ENCODE results near the gene ECSCR.
"Not testable (repeated sequence)": the region's sequence is repeated elsewhere in the genome, so short reads cannot be mapped to it uniquely, and the experiment has no call there.

The ECSCR gene

GRCh38 chr5:139410121-139410992 is 52.2 kb downstream of the ECSCR start:
- no peak for DNase-seq

- DNase-seq = not testable (repeated sequence)
Measured at GRCh38 chr5:139409116-139409515, 53.4 kb downstream of the ECSCR start.

- no peak for DNase-seq
Measured at GRCh38 chr5:139408191-139408590, 54.4 kb downstream of the ECSCR start.

GRCh38 chr5:139407517-139407916 is 55.0 kb downstream of the ECSCR start:
- peak; percentile 25 for DNase-seq

GRCh38 chr5:139406963-139407362 is 55.6 kb downstream of the ECSCR start:
- DNase-seq = no peak

GRCh38 chr5:139404484-139404840 is 58.1 kb downstream of the ECSCR start:
- DNase-seq = no peak

GRCh38 chr5:139403787-139404483 is 58.6 kb downstream of the ECSCR start, which contains the start of gene SPATA24:
Gene SPATA24 (minus strand): TSS chr5:139404089. CDS start chr5:139404060, 29 bp downstream.
- peak; percentile 98 for DNase-seq

DNA sequence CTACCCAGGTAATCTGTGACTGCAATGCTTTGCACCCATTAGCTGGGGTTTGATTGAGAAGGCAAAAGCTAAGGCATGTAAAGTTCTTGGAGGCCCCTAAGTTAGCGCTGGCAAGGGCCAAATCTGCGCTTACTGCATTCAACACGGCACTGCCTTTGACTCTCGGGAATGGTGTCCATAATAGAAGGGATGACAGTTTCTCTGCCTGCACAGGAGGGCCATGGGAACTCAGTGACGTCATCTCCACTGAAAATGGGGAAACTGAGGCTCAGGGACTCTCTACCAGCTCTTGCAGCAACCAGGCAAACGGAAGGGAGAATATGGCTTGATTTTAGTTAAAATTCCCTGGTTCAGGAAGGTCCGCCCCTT is 59.1 kb downstream of the ECSCR start:
- DNase-seq = no peak

DNA sequence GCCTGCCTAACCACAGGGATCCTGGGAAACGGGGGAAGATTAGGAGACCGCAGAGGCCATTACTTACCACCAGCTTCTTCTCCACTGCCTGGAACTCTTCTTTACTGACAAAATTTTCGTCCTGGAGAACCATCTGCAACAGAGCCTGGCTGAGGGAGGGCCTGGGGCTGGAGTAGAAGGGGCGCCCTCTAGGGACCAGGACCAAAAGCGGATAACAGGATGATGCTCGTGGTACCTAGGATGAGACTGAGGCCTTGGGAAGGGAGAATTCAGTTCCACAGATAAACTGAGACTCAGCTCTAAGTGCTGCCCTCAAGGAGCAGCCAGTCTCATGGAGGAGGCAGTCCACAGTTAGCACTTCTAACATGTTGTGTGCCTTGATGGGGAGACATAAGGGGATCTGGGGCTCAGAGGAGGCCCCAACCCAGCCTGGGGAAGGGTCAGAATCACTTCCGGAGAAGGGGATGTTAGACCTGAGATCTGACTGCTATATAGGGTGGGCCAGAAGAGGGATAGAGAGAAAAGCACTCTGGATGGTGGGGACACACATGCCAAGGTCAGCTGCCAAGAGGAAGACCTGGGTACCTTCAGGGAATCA is 59.9 kb downstream of the ECSCR start:
- DNase-seq = peak; percentile 31

DNA sequence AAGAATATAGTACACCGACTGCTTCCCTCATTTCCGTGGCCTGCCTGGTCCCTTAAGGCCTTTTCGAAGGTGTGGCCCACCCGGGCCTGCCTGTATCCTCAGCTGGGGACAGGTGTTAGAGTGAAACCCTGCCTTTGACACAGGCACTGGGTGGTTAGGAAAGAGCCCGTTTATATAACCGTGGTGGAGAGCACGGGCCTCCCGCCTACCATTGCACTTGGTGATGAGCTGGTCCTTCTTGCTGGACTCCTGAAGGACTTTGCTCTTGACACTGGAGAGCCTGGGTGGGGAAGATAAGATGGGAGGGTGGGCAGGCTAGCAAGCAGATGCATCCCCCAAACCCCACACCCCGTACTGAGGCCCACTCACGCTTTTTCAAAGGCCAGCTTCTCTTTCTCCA is 61.0 kb downstream of the ECSCR start:
- no peak for DNase-seq

GRCh38 chr5:139399501-139400121 is 62.9 kb downstream of the ECSCR start:
- no peak for DNase-seq

Data from MV-4-11 (cell line).